Measurements from ENCODE around the gene FAHD2B.
"Not testable (repeated sequence)": the region's sequence is repeated elsewhere in the genome, so short reads cannot be mapped to it uniquely, and the experiment has no call there.

DNA sequence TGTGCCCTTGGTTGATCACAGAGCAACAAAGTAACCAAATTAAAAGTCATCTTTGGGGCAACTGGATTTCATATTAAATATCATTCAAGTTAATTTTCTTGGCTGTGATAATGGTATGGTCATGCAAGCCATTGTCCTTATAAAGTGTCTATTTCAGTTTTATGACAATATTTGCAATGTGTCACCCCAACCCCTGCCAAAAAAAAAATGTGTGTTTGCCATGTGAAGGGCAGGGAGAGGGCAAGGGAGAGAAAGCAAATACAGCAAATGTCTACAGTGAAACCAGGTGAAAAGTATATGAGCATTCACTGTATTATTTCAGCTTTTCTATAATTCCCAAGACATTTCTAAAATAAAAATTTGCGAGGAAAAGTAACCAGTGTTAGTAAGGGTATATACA is 6.0 kb downstream of the FAHD2B start:
- not testable (repeated sequence) for TF ChIP-seq TEAD4 (IDR thresholded peaks at IDR 0.05; ENCODE audit: borderline replicate concordance, insufficient read depth); GABPA (IDR thresholded peaks at IDR 0.05; ENCODE audit: low read depth); FOSL2 (IDR thresholded peaks at IDR 0.05; ENCODE audit: borderline replicate concordance, low read depth)
- TF ChIP-seq, protein P1, sequence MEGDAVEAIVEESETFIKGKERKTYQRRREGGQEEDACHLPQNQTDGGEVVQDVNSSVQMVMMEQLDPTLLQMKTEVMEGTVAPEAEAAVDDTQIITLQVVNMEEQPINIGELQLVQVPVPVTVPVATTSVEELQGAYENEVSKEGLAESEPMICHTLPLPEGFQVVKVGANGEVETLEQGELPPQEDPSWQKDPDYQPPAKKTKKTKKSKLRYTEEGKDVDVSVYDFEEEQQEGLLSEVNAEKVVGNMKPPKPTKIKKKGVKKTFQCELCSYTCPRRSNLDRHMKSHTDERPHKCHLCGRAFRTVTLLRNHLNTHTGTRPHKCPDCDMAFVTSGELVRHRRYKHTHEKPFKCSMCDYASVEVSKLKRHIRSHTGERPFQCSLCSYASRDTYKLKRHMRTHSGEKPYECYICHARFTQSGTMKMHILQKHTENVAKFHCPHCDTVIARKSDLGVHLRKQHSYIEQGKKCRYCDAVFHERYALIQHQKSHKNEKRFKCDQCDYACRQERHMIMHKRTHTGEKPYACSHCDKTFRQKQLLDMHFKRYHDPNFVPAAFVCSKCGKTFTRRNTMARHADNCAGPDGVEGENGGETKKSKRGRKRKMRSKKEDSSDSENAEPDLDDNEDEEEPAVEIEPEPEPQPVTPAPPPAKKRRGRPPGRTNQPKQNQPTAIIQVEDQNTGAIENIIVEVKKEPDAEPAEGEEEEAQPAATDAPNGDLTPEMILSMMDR (IDR thresholded peaks at IDR 0.05) = not testable (repeated sequence)
- TF ChIP-seq, protein P2, sequence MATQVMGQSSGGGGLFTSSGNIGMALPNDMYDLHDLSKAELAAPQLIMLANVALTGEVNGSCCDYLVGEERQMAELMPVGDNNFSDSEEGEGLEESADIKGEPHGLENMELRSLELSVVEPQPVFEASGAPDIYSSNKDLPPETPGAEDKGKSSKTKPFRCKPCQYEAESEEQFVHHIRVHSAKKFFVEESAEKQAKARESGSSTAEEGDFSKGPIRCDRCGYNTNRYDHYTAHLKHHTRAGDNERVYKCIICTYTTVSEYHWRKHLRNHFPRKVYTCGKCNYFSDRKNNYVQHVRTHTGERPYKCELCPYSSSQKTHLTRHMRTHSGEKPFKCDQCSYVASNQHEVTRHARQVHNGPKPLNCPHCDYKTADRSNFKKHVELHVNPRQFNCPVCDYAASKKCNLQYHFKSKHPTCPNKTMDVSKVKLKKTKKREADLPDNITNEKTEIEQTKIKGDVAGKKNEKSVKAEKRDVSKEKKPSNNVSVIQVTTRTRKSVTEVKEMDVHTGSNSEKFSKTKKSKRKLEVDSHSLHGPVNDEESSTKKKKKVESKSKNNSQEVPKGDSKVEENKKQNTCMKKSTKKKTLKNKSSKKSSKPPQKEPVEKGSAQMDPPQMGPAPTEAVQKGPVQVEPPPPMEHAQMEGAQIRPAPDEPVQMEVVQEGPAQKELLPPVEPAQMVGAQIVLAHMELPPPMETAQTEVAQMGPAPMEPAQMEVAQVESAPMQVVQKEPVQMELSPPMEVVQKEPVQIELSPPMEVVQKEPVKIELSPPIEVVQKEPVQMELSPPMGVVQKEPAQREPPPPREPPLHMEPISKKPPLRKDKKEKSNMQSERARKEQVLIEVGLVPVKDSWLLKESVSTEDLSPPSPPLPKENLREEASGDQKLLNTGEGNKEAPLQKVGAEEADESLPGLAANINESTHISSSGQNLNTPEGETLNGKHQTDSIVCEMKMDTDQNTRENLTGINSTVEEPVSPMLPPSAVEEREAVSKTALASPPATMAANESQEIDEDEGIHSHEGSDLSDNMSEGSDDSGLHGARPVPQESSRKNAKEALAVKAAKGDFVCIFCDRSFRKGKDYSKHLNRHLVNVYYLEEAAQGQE (IDR thresholded peaks at IDR 0.05; ENCODE audit: low read depth, low read length) = not testable (repeated sequence)
